ENCODE data around the gene LBP.

- TF ChIP-seq SPI1 (IDR thresholded peaks at IDR 0.05; ENCODE audit: low read depth, low read length) (no peak), TAF1 (IDR thresholded peaks at IDR 0.05; ENCODE audit: low read depth, low read length) (no peak)
These were observed 3.6 kb downstream of the LBP start for GRCh38 chr20:38349856-38350255.

All from GM12891 (cell line).